ENCODE results near the gene DBP.
A peak's percentile ranks its signal among the peaks of the same experiment; 100 is the strongest.

Gene DBP

DNA sequence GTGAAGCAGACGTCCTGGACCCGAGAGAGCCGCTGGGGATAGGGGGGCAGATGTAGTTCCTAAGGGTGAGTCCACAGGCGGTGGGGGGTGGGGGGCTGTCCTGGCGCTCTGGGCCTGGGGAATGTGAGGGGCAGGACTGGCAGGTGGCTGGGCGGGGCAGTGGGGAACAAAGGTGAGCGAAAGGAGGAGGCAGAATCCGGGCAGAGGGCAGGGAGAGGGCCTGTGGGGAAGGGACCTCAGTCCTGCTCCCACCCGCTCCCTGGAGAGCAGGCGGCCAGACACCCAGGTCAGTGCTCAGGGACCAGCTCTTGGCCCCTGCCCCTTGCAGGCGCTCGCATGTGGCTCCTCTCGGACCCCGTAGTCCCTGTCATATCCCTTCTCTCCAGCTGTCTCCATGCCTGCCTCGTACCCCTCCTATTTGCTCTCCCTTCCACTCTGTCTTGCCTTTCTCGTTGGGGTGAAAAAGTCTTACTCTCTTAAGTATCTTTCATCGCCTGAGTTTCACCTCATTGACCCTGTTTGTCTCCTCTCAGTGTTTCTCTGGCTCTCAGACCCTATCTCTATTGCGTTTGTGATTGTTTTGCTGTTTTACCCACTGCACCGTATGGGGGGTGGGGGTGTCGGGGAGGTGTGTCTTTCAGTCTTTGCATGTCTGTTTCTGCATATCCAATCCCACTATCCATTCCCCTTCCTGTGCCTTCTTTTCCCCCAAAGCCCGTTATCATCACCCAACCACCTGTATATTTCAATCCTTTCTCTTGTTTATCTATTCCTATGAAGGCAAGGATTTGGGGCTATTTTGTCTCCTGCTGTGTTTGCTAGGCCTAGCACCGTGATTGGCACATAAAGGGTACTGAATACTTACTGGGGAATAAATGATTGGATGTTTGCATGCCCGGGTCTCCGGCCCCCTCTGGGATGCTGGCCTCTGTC lies 12.1 kb downstream of the DBP start:
- no peak for DNase-seq

GRCh38 chr19:48624067-48624594 lies 13.0 kb downstream of the DBP start:
- peak; percentile 98 for DNase-seq

DNA sequence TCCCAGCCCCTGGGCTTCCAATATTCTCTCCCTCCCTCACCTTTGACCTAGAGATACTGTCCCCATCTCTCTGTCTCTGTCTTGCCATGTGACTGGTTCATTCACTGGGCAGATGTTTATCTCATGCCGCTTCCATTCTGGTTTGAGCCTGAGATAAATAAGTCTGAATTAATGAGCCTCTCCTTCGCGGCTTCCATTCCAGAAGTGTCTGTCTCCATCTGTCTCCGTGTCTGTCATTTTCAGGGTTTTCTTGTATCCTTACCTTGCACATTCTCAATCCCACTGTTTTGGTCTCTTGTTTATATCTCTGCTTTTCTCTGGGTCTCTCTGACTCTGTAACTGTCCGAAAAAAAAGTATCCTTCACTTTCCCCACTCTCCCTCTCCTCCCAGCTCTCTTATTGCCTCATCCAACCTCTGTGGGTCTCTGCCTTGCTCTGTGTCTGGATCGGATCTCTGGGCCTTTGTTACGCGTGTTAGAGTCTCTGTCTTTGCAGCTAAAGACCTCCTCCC lies 13.6 kb downstream of the DBP start:
- DNase-seq: no peak

GRCh38 chr19:48619692-48620585 lies 17.2 kb downstream of the DBP start:
- no peak for DNase-seq

- DNase-seq: peak; percentile 99
These were observed 18.1 kb downstream of the DBP start, which contains the start of the genes RPL18 and SPHK2 for GRCh38 chr19:48618916-48619691. TSS of gene RPL18 (minus strand) at chr19:48619178. CDS start at chr19:48619143, 35 bp downstream. TSS of gene SPHK2 (plus strand) at chr19:48619506. CDS start at chr19:48620515, 1,009 bp downstream.

GRCh38 chr19:48618278-48618915 lies 18.8 kb downstream of the DBP start:
- DNase-seq: no peak

GRCh38 chr19:48617146-48617937 lies 19.8 kb downstream of the DBP start:
- DNase-seq: no peak

DNA sequence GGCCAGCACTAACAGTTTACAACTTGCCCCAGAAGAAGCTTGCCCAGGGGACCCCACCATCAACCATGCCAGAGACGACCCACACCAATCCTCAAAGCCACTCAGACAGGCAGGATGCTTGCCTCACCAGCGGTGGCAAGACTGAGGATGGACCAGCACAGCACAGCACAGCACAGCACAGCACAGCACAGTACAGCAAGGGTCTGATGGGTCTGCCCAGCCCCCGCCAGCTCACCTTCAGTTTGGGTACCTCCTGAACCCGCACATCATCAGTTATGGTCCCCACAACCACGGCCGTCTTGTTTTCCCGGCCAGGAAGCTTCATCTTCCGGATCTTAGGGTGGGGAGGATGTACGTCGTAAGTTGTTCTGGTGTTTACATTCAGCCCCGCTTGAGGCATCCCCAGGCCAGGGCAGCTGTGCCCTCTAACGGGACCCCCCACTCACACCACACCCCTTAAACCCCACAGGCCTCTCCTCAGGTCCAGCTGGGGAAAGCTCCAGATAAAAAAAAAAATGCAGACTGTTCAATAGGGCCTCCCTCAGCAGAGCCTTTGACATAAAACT lies 20.6 kb downstream of the DBP start:
- no peak for DNase-seq

GRCh38 chr19:48616041-48616436 lies 21.1 kb downstream of the DBP start:
- DNase-seq: no peak

DNA sequence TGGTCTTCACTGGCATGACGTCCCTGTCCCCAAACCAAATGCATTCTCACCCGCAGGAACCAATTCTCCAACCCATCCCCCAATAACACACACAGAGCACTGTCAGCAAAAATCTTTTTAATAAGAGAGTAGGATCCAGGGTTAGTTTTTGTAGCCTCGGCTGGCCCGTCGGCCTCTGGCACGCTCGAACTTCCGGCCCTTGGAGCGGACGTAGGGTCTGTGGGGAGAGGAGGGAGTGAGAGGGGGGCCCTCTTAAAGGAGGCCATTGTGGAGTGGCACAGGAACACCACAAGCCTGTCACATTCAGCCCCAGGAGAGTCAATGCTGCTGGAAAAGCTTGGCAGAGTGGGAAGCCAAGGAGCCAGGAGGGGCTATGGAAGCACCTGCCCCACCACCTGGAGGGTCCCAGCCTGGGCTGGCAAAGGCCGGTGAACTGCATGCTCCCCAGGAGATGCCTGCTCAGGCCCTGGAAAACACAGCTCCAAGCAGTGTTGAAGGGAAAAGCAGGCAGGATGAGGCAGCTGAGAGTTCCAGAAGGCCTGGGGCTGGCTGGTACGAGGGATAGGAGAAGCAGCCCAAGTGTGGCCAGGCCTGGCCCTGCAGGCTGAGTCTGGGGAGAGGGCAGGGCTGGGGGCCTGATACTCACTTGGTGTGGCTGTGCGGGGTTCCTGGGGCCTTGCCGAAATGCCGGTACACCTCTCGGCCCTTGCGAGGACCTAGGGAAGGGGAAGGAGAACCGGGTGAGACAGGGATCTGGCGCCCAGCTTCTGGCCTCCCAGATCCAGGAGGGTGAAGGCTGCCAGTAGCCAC lies 21.7 kb downstream of the DBP start:
- no peak for DNase-seq

DNA sequence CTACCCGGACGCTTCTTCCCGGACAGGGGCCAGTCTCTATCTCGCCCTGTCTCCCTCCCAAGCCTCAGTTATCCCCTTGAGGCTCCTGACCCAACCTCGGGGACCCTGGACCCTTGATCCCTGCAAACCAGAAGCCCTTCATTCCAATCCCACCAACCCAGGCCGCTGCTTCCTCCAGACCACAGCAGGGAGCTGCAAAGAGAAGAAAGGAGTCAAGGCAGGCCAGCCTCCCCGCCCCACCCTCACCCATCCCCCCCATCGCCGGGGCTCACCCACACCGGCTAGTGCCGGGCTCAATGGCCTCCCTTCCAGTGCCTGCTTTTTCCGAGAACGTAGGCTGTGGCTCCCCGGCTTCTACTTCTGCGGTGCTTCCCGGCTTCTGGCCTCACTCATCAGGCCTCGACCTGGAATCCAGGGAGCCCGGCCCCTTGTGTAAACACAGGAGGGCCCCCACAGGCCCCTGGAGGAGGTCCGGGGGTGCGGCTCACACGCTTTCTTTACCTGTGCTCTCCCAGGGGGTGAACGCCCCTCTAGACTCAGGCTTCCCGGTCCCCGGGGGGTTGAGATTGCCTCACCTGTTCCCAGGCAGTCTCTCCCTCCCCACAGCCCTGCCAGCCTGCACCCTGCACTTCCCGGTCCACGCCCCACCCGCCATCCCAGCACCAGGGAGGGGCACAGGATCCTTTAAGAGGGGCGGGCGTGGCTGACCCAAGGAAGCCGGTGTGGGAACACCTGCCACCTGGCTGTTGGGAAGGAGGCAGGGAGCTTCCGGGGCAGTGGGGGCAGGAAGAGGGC lies 22.5 kb downstream of the DBP start, which contains the start of gene FAM83E:
Gene FAM83E, minus strand, starts transcription at position 641 of the 795 bp plus-strand sequence. CDS start 1,704 bp downstream, outside the sequence.
- DNase-seq: no peak

GRCh38 chr19:48613852-48614435 lies 23.2 kb downstream of the DBP start:
- DNase-seq: no peak

DNA sequence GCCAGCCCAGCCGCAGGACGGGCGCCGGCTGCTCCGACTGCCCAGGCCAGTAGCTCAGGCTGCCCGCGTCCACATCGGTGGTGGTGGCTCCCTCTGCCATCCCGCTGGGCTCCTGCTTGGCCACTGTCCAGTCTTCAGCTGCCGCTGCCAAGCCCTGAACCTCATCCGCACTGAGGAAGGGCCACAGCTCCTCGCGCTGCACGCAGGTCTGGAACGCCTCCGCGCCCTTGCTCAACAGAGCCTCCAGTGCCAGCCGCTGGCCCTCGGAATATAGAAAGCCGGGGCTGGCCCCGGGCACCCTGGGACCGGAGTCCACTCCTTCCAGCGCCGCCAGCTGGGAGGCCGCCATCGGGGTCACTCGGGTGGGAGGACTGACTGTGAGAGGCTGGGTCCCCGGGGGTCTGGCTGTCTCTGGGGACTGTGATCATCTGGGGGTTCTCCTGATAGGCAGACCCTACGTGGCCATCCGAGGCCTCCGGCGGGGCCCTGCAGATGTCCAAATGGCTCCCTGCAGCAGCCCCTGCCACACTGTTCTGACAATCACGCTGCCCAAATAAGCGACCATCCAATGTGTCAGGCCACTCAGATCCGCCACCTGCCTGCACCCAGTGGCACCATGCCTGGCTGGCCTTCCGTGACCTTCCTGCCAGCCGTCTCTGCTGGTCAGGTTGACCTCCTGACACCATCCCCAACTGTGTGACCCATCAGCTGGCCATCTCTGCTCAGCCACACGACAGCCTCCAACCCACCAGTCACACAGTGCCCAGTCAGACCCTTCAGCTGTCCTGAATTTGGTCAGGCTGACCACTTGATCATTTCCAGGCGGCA lies 23.9 kb downstream of the DBP start:
- DNase-seq: no peak

- DNase-seq: no peak
These were observed 25.3 kb downstream of the DBP start for GRCh38 chr19:48611872-48612271.

- DNase-seq: no peak
These were observed 27.5 kb downstream of the DBP start for GRCh38 chr19:48609571-48610108.

- peak; percentile 76 for DNase-seq
These were observed 28.3 kb downstream of the DBP start for GRCh38 chr19:48608798-48609263.

GRCh38 chr19:48607359-48607755 lies 29.8 kb downstream of the DBP start:
- DNase-seq: no peak
